Measurements from ENCODE around the gene SEMA6A.

SEMA6A gene

GRCh38 chr5:116436674-116437350 is 137.8 kb downstream of the SEMA6A start:
- DNase-seq: no peak

GRCh38 chr5:116428966-116429365 is 145.7 kb downstream of the SEMA6A start:
- no peak for DNase-seq

- DNase-seq: no peak
These were observed 146.2 kb downstream of the SEMA6A start for GRCh38 chr5:116428413-116428812.

GRCh38 chr5:116424951-116425350 is 149.7 kb downstream of the SEMA6A start:
- DNase-seq: no peak

GRCh38 chr5:116424258-116424615 is 150.4 kb downstream of the SEMA6A start:
- no peak for DNase-seq

GRCh38 chr5:116423587-116424257 is 150.9 kb downstream of the SEMA6A start:
- no peak for DNase-seq

- DNase-seq: no peak
These were observed 151.5 kb downstream of the SEMA6A start for GRCh38 chr5:116423141-116423540.

- no peak for DNase-seq
These were observed 153.5 kb downstream of the SEMA6A start for GRCh38 chr5:116421080-116421629.

GRCh38 chr5:116420540-116420939 is 154.1 kb downstream of the SEMA6A start:
- no peak for DNase-seq

GRCh38 chr5:116419258-116419657 is 155.4 kb downstream of the SEMA6A start:
- no peak for DNase-seq

- DNase-seq: no peak
These were observed 155.8 kb downstream of the SEMA6A start for GRCh38 chr5:116418774-116419173.

- no peak for DNase-seq
These were observed 156.6 kb downstream of the SEMA6A start for GRCh38 chr5:116418016-116418415.

GRCh38 chr5:116415989-116416388 is 158.6 kb downstream of the SEMA6A start:
- no peak for DNase-seq

- no peak for DNase-seq
These were observed 159.4 kb downstream of the SEMA6A start for GRCh38 chr5:116415182-116415581.

GRCh38 chr5:116411101-116411571 is 163.5 kb downstream of the SEMA6A start:
- no peak for DNase-seq

- no peak for DNase-seq
These were observed 164.2 kb downstream of the SEMA6A start for GRCh38 chr5:116410336-116410890.

GRCh38 chr5:116409591-116410296 is 164.9 kb downstream of the SEMA6A start:
- no peak for DNase-seq

- no peak for DNase-seq
These were observed 168.1 kb downstream of the SEMA6A start for GRCh38 chr5:116406306-116407041.

GRCh38 chr5:116404792-116405191 is 169.8 kb downstream of the SEMA6A start:
- no peak for DNase-seq

- DNase-seq: no peak
These were observed 170.6 kb downstream of the SEMA6A start for GRCh38 chr5:116404016-116404415.

GRCh38 chr5:116402235-116402634 is 172.4 kb downstream of the SEMA6A start:
- no peak for DNase-seq

GRCh38 chr5:116401576-116401975 is 173.0 kb downstream of the SEMA6A start:
- no peak for DNase-seq

Measured in stimulated activated CD4-positive, alpha-beta T cell treated with anti-CD3 and anti-CD28 coated beads, Interleukin-2, amount 100 ng/mL, for 24 hours (primary cell).